ENCODE measurements around the gene SLC22A12.

Gene SLC22A12

DNA sequence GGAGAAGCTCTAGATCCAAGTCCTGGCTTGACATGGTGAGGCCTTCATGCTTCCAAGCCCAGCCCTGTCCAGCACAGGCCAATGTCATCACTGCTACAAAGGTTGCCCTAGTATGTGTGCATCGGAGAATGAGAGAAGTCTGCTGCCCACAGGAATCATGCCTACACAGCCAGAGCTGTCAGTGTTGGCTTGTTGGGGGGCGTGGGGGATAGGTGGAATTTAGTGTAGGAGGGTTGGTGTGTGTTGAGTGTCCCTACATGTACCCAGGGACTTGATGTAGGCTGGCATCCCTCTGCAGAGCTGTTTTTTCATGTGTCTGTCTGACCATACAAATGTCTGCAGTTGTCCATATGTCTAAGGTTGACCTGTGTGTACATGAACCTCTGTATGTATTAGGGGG lies 37.6 kb downstream of the SLC22A12 start:
- DNase-seq: no peak

DNA sequence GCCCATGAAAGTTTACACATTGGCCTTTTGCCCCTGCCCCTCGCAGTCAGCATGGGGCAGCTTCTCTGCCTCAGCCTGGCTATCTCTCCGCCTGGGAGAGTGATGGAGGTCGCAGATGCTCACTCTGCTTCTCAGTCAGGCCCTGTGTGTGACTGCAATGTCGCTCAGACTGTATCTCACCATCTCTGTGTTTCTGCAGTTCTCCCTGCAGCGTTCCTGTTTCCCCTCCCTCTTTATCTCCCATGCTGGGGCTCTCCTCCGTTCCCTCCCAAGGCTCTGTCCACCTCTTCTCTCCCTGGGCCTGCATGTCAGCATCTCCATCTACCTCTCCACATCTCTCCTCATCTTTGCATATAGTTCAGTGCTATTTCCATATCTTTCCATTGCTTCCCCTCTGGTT lies 38.1 kb downstream of the SLC22A12 start:
- no peak for DNase-seq

DNA sequence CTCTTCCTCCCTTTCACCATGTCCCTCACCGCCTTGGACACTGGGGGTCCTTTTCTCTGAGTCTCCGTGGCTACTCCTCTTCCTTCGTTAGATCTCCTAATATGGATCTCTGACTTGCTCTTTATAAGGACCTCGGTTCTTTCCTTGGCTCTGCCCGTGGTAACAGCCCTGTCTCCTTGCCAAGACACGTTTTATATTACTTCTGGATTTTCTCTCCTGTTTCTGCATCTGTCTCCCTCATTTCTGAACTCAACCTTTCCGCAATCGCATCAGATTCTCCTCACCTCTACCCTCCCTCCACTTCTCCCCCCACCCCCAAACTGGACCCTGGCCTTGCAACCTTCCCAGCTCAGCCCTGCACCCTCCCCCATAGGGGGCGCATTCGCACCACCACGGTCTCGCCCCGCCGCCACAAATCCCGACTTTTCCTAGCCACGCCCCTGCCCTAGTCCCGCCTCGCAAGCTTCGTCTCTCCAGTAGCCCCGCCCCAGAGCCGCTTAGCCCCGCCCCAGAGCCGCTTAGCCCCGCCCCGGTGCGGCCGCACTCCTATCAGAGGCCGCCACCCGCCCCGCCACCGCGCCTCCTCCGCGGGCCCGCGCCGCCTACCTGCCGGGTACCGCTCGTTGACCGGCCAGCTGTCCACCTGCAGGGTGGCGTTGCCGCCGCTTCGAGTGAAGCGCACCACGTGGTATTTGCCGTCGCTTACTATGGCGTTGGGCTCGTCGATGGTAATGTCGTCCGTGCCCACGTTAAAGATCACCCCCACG lies 39.0 kb downstream of the SLC22A12 start:
- peak in 1 of 14 donors; percentile 44 for DNase-seq

DNA sequence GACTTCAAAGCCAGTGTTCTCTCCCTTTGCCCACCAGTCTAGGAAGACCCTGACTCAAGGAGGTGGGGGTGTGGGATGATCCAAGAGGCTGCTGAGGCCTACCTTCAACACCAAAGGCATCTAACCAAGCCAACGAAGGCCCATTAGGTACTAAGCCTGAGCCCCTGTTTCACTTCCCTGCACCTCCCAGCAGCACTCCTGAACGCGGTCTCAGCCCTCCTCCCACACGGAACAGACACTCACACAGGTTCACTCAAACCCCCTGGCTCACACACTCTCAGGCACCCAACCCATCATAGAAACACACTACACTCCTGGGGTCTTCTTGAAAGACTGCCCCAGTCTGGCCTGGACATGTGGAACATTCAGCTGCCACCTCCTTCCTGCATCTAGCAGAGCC lies 40.7 kb downstream of the SLC22A12 start:
- no peak for DNase-seq

DNA sequence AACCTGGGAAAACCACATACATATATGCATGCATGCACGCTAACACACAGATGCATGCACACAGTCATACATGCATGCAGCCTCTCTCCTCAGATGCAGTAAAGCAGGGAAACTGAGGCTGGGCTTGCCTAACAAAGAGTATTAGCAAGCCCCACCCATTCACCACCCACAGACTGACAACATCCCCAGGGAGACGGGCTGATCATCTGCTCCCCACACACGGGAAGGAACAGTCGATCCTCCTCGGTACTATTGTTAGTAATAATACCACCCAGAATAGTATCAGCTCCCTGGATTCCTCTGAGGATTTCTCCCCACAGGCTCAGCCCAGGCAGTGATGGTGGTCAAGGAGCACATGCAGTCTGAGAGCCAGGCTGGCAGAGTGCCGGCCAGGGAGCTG lies 41.2 kb downstream of the SLC22A12 start:
- no peak for DNase-seq

DNA sequence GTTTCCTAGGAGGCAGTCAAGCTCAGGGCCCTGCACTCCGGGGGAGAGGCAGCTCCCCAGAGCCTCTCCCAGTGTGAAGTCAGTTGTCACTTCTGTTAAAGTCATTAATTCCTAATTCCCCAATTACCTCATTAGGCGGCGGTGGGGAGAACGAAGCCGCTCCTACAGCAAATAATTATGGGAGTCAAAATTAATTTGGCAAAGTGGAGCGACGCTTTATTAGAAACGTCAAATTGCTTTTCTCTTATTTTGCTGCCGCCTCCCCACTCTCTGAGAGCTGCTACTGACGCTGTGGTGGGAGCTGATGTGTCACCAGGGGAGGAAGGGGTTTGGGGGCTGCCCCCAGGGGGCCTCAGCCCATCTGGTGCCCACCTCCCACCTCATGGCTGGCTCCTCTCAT lies 41.6 kb downstream of the SLC22A12 start:
- DNase-seq: no peak

DNA sequence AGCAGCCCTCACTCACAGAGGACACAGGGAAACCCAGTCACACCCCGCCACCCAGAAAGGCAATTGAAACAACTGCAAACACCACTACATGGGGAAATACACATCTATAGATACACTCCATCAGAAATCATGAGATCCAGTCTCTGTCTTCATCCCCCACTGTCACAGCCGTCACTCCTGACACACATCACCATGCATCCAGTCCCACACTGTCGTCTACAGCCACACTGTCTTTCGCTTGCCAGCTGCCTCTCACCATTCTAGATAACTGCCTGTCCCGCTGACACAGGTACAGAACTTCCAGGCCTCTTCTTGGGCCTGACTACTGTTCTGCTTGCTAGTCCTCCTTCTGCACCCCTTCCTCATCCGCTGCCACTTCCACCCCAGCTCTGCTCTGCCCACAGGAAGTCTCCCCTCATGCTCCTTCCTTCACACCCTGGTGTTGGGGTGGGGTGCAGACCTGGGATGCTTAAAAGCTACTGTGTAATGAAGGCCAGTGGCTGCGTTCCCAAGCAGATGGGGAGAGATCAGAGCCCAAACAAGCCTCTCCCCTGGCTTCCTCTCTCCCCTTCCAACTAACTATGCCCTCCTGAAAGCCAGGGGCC lies 42.6 kb downstream of the SLC22A12 start:
- no peak for DNase-seq

DNA sequence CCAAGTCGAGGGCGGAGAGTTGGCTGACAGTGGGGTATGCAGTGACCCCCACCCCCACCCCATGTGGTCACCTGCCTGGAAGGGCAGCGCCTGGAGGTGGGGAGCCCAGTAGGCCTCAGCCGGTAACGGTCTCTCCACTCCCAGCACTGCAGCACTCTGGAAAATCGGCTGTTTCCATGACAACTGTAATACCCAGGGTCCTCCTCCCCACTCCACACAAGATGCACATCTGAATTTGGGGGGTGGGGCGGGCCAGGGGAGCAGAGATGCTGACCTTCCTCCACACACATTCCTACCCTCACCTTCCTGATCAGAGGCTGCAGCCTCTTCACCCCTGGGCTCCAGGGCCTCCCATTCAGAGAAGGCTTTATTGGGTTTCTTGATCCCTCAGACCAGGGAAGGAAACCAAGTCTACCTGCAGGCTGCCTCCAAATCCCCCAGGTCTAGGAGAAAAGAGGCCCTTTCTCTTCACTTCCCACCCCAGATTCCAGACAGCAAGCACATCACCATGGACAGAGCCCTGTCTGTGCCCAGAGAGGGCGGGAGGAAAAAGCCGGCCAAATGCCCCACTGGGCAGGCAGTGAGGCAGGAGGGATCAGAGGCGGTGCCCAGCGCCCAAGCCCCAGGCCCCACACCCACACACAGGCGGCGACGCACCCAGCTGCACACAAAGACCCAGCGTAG lies 46.5 kb downstream of the SLC22A12 start:
- peak in 4 of 14 donors; percentile 20 to 59 (median 46) for DNase-seq

DNA sequence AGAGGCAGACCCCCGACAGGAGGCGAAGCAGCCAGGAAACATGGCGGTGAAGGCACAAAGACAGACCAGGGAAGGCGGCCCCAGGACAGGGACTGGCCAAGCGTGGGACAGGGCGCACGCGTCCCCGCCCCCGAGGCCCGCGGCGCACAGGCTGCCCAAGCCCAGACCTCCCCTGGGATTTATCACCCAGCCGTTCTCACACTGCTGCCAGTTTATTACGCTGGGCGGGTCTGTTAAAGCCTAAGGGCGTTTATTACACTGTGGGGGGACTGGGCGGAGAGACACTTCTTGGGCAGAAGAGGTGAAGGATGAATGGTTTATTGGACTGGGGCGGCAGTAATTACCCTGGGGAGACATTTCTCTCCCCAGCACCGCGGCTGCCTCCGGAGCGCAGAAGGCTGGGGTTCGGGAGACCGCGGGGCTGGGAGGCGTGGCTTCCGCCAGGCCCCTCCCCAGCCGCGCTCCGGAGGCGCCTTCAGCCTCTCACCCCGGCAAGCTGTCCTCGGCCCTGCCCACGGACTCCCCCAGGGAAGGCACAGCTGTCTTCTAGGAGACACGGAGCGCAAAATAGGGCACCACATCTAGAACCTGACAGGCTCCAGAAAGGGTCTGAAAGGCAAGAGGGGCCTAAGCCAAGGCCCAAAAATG lies 47.1 kb downstream of the SLC22A12 start:
- DNase-seq: peak in 2 of 14 donors; percentile 24 to 59

DNA sequence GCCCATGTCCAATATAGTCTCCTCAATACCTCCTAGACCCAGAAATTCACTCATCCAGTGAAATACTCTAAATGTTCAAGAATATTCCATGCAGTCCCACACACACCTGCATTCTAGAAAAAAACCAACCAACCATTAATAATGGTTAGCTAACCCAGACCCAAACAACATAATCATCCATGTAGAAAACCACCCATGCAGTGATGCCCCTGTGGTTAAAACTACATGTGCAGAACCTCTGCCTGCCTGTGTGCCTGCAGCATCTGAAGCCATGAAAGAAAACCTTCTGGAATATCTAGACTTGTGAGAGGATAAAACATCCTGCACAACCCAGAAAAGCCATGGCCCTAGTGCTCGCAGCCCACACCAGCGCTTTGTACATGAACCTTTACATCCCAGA lies 47.8 kb downstream of the SLC22A12 start:
- DNase-seq: no peak

DNA sequence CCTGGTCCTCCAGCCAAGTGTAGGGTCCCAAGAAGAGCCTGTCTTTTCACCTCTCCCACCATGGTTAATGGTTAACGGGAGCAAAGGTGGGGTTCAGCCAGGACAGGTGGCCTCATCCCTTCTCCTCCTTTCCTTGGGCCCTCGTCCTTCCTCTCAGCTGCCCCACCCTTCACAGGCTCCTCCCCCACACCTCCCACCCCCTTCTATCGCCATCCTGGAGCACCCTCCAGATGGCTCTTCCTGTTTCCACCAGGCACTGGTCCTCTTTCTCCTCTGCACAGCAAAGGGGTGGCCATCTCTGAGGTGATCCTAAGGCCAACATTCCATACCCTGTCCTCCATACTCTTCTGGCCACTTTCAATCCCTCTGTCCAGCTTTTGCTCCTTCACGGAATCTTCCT lies 48.9 kb downstream of the SLC22A12 start:
- peak in 1 of 14 donors; percentile 51 for DNase-seq

DNA sequence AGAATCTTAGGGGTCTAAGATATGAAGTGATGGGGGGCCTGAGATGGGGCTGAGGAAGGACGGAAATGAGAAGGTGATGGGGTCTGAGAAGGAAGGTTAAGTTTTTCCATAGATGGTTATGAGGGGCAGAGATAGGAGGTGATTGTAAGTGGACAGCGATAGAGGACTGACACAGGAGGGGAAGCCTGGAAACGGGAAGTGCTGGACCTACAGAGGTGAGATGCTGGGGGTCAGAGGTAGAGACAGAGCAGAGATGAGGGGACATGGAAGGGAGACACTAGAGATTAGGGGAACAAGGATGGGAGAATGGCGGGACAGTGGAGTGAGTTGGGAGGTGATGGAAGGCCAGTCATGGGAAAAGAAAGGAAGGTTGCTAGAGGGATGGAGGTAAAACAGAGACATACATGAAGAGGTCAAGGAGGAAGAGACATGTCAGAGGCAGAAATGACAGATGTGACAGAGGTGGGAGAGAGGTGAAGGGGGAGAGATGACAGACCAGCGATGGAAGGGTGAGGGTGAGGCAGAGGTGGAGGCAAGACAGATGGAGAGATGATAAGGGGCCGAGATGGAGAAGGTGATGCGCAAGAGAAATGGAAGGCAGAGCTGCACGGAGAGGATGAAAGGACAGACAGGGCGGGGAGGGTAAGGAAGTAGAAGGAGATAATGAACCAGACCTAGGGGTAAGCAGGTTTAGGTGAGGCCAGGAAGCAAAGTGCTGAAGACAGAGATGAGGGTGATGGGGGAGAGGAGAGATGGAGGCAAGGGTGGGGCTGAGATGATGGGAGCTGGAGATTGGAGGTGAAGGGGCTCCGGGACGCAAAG lies 50.8 kb downstream of the SLC22A12 start:
- no peak for DNase-seq

DNA sequence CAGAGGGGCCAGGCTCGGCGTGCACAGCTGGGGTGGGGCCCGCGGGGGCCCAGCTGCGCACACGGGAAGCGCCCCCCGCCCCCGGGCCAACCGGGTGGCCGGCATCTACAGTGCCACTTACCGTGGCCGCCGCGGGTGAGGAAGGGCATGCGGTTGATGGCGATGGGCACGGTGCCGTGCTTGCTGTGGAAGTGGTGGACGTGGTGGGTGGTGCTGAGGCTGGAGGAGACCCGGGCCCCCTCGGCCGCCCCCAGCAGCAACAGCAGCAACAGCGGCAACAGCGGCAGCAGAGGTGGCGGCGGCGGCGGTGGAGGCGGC lies 51.4 kb downstream of the SLC22A12 start:
- no peak for DNase-seq

DNA sequence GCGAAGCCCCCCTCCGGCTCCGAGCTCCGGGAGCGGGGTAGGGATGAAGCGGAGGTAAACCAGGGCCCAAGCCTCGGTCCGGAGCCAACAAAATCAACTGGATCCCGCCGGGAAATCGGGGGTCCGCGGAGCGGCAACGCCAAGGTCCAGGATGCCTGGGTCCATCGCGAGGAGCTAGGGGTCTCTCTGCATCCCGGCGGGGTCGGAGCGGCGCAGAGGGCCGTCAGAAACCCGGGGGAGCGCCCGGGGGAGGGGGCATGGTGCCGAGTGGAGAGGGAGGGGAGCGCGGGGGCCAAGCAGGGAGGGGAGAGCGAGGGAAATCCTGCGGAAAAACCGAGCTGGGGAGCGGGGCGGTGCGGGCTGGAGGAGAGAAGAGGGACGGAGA lies 51.8 kb downstream of the SLC22A12 start:
- DNase-seq: no peak

DNA sequence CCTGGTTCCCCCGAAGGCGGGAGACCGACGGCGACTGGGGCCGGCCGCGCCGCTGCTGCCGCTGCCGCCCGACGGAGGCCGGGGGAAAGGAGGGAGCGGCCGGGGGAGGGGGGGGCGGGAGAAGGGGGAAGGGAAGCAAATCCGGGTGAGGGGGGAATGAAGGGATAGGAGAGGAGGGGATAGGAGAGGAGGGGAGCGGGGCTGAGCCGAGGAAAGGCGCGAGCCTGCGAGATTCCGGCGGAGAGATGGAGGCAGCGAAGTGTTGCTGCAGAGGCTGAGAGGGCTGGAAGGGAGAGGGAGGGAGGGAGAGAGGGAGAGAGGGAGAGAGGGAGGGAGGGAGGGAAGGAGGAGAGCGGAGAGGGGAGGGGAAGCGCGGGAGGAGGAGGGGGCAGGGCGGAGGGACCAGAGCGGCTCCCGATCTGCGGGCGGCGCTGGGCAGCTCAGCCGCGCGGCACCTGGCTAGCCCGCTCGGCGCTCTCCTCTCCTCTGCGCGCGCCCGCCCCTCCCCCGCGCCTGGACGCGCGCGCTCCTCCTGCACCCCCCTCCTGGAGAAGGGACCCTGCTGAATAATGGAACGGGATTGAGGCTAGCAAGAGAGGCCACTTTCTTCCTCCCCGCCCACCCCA lies 52.3 kb downstream of the SLC22A12 start:
- DNase-seq: peak in 8 of 14 donors; percentile 22 to 88 (median 42)

DNA sequence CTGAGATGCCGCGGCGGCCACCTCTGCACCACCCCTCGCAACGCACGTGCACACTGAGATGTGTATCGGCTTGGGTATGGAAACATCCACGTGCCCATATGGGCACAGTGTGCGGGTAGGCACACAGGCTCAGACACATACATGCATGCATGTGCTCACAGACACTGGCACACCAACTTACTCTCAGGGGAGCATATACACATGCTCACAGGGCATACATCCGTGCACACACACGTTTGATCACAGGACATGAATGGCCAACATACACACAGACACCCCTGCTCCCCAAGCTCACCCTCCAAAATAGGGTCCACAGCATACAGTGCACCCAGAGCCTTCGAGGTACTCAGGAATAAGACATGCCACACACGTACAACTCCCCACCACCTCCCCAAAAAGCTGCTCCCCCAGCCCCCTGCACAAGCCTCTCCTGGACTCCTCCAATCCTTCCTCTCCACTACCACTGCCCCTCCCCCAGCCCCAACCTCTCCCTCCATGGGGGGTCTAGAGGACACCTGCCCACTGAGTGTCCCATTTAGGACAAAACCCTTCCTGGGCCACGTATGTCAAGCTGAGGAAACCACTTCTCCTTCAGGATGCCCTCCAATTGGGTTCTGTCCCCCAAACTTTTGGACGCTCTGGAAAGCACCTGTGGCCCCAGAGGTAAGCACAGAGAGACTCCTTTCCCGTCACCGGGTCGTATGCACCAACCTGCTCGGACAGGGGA lies 53.1 kb downstream of the SLC22A12 start:
- no peak for DNase-seq

DNA sequence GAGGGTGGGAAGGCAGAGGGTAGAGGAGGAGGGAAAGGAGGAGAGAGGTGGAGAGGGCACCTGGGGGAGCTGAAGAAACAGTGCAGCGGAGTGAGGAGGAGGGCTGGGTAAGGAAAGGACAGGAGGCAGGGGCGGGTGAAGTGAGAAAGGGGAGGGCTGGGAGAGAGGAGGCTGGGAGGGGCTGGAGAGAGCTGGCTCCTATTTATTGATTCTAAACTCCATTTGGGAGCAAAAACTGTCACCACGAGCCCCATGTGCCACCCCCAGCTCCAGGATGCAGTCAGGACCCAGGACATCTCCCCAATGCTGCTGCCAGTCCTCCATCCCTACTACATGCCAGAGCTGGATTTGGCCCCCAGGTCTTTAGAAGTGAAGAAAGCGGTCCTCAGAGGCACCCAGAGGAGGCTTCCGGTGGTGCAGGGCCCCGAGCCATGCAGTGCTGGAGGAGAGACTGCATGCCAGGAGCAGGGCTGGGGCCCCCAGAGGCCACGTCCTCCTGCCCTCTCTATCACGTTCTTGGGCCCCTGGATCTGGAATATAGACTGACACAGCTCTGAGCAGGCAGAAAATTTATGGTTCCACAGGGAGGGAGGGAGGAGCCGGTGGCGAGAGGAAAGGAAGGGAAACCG lies 53.7 kb downstream of the SLC22A12 start:
- no peak for DNase-seq

DNA sequence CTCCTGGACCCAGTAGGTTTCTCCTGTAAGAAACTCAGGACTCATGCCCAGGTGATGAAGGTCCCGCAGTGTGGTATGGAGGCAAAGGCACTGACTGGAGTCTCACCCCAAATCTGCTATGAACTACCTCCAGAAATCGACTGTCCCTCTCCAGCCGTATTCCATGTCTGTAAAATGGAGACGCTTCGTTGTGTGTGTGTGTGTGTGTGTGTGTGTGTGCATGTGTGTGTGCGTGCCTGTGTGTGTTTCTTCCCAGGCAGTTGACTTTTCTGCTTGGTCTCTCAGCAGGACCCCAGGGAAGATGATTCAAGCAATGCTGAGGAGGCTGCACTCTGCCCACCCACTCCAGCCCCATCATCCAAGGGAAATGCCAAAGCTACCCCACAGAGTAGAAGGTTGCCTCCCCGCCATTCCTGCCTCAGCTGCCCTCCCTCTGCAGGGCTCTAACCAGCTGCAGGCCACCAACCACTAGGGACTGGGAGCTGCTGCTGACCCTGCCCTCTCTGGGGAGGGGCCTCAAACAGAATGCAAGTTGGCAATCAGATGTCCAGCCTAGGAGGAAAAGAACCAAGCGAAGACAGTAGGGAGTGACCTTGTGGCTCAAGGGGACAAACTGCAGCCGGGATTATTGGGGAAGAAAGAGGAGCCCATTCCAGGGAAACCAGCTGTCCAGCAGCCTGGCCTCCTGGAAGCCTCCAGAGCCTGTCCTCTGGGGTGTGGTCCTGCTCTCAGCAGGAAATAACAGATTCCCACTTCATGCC lies 56.2 kb downstream of the SLC22A12 start:
- DNase-seq: no peak

DNA sequence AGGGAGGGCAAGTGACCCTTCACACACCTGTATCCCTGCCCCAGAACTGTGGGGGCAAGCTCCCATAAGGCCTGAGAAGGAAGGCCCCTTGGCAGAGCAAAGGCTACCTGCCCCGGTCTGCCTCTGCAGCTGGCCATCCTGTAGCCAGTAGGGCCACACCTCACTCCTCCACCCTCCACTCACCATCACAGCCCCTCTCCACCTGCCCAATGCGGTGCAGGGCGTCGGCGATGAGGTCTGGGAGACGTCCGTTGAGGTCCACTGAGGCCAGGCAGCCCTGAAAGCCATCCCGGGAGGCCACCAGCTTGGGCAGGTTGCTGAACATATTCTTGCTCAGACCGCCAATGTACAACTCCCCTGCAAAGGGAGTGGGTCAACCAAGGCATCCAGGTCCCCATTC lies 57.5 kb downstream of the SLC22A12 start:
- DNase-seq: no peak

DNA sequence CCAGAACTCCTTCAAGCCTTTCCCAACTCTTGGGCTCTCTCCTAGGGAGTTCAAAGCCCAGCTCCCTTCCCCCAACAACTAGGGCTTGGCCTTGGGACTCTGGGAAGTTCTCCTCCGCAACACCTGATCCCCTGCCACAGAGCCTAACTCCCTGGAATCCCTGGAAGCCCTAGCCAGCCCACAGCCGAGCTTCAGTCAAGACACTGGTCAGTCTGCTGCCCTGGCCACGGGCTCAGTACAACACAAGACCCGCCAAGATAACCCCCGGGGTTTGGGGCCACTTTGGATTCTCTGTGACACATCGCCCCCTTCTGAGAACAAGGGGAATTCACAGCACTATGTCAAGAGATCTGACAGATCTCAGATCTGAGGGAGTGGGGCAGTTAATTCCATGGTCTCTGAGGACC lies 58.3 kb downstream of the SLC22A12 start:
- DNase-seq: peak in 2 of 14 donors; percentile 11 to 71
